Stimulated activated CD4-positive, alpha-beta T cell treated with anti-CD3 and anti-CD28 coated beads, Interleukin-15, amount 100 ng/mL, for 1 hour (primary cell): Measurements from ENCODE around the gene FMO5.
"Not testable (repeated sequence)": the region's sequence is repeated elsewhere in the genome, so short reads cannot be mapped to it uniquely, and the experiment has no call there.

Experiments used
- DNase-seq, 2 donors: peaks; one replicate each; pipeline ENCODE4 v3.0.0-alpha.2; 2020; ENCODE audit warnings: low read depth in 1 of 2, low spot score in 1 of 2

Gene FMO5

GRCh38 chr1:147209825-147210821 is 15.0 kb downstream of the FMO5 start:
- DNase-seq: no peak

GRCh38 chr1:147208619-147209018 is 16.5 kb downstream of the FMO5 start:
- DNase-seq: no peak

- no peak for DNase-seq
Measured at GRCh38 chr1:147207192-147207591, 17.9 kb downstream of the FMO5 start.

- DNase-seq: no peak
Measured at GRCh38 chr1:147204080-147204479, 21.1 kb downstream of the FMO5 start.

GRCh38 chr1:147202576-147202975 is 22.6 kb downstream of the FMO5 start:
- no peak for DNase-seq

- no peak for DNase-seq
Measured at GRCh38 chr1:147201786-147202185, 23.4 kb downstream of the FMO5 start.

- no peak for DNase-seq
Measured at GRCh38 chr1:147201276-147201675, 23.9 kb downstream of the FMO5 start.

GRCh38 chr1:147197324-147197723 is 27.8 kb downstream of the FMO5 start:
- not testable (repeated sequence) for DNase-seq

GRCh38 chr1:147189514-147189913 is 35.6 kb downstream of the FMO5 start:
- DNase-seq: no peak

GRCh38 chr1:147185432-147185831 is 39.7 kb downstream of the FMO5 start:
- DNase-seq: no peak

- no peak for DNase-seq
Measured at GRCh38 chr1:147177611-147178380, 47.3 kb downstream of the FMO5 start.

- peak; percentile 78 to 89 for DNase-seq
Measured at GRCh38 chr1:147172168-147173016, 52.7 kb downstream of the FMO5 start, which contains the start of gene PRKAB2. PRKAB2 (minus strand) TSS chr1:147172470; CDS start chr1:147172144, 326 bp downstream.

GRCh38 chr1:147171399-147172167 is 53.6 kb downstream of the FMO5 start:
- no peak for DNase-seq

- no peak for DNase-seq
Measured at GRCh38 chr1:147169840-147170674, 55.1 kb downstream of the FMO5 start.

- DNase-seq: no peak
Measured at GRCh38 chr1:147169171-147169570, 56.0 kb downstream of the FMO5 start.

- no peak for DNase-seq
Measured at GRCh38 chr1:147168626-147169058, 56.5 kb downstream of the FMO5 start.

- DNase-seq: no peak
Measured at GRCh38 chr1:147167365-147167764, 57.8 kb downstream of the FMO5 start.

GRCh38 chr1:147163019-147163418 is 62.1 kb downstream of the FMO5 start:
- DNase-seq: no peak

- no peak for DNase-seq
Measured at GRCh38 chr1:147162093-147162492, 63.0 kb downstream of the FMO5 start.
